ENCODE data around the gene ABHD8.

Gene ABHD8

DNA sequence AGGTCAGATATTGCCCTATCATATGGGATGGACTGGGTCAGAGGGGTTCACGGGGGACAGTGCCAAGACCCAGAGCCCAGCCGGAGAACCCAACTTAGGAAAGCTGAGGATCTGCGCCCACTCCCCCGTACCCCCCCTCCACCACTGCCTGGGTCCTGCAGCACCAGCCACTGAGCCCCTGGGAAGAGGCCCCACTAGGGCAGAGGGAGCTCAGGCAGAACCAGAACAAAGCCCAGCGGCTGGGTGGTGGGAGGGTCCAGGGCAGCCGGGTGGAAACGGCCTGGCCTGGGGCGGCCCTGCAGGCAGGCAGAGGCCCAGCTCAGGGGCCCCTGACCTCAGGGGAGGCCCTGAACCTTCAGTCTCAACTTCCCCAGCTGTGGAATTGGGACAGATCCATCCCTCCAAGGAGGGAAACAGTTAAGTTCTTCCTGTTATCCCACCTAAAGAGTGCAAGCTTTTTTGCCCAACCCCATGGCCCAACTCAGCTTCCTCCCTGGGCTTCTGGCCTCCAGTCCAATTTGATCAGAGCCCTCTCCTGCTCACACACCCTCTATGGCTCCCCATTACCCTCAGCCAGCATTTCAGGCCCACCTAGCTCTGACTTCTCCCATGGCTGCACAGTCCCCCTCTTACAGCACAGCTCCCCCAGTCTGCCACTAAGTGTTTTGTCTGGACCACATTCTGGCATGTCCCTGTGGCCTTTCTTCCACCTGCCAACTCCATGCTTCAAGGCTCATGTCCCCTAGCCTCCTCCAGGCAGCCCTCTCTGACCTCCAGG, 60.6 kb downstream of the ABHD8 start:
- DNase-seq (ENCODE audit: low spot score), result no peak

All from D341Med (cell line).